ENCODE data around the gene LIPE.

GRCh38 chr19:42459926-42460325 lies 32.7 kb upstream of the LIPE start:
- TF ChIP-seq ESRRG (CRISPR knock-in tag; IDR thresholded peaks at IDR 0.05) (no peak), ARNTL (CRISPR knock-in tag; IDR thresholded peaks at IDR 0.05; ENCODE audit: borderline replicate concordance, low read depth) (no peak), ZNF70 (CRISPR knock-in tag; IDR thresholded peaks at IDR 0.05) (no peak), TOX (CRISPR knock-in tag; IDR thresholded peaks at IDR 0.05; ENCODE audit: borderline replicate concordance) (no peak), BACH2 (CRISPR knock-in tag; IDR thresholded peaks at IDR 0.05; ENCODE audit: borderline replicate concordance) (no peak), ZFP30 (CRISPR knock-in tag; IDR thresholded peaks at IDR 0.05) (no peak)
